Gastroesophageal sphincter (tissue), 4 donors: ENCODE results near the gene HS2ST1. TPM values are rescaled to one million over a fixed set of nuclear protein-coding genes. Genes with fewer than 3 reads are reported as not detected.

Experiments used
- ATAC-seq: fragments of 150-250 bp; one replicate; pipeline ENCODE4 v1.9.1; 2016; ENCODE audit warnings: mild to moderate bottlenecking, moderate library complexity
- H3K27ac ChIP-seq, 4 donors: fragments of 200-600 bp; sonication (generic) in 3 of 4; 1 replicate in 3 of 4; 2 replicates in 1 of 4; pipeline ENCODE4 v1.5.1; 2016 to 2019
- H3K27me3 ChIP-seq: fragments of 200-600 bp; sonication (generic); one replicate; pipeline ENCODE4 v1.5.1; 2019
- H3K36me3 ChIP-seq, 2 donors: fragments of 200-600 bp; sonication (generic); one replicate each; pipeline ENCODE4 v1.5.1; 2019; ENCODE audit warnings: control low read depth in 1 of 2
- H3K4me1 ChIP-seq, 3 donors: fragments of 200-600 bp; sonication (generic); 1 replicate in 2 of 3; 2 replicates in 1 of 3; pipeline ENCODE4 v1.5.1; 2016 to 2019; ENCODE audit warnings: control low read depth in 2 of 3
- H3K4me3 ChIP-seq, 2 donors: fragments of 200-600 bp; sonication (generic); one replicate each; pipeline ENCODE4 v1.5.1; 2019; ENCODE audit warnings: mild to moderate bottlenecking in 1 of 2, moderate library complexity in 1 of 2
- H3K9me3 ChIP-seq, 3 donors: fragments of 200-600 bp; sonication (generic); one replicate each; pipeline ENCODE4 v1.5.1; 2017 to 2019; ENCODE audit warnings: control low read depth in 2 of 3
- CTCF ChIP-seq, 4 experiments: fragments of 200-600 bp in 2 of 4; fragments of 450-650 bp in 2 of 4; sonication (generic) in 1 of 4; IDR thresholded peaks; one replicate each; pipeline ENCODE4 v1.5.1; 2017 to 2019; ENCODE audit warnings: antibody characterized with exemption in 4 of 4, mild to moderate bottlenecking in 2 of 4, moderate library complexity in 2 of 4
- EP300 ChIP-seq: sonication (generic); formaldehyde crosslinking; IDR thresholded peaks from one replicate; pipeline ENCODE4 v1.6.1; 2017; ENCODE audit warnings: antibody characterized with exemption, mild to moderate bottlenecking
- POLR2A ChIP-seq, 2 donors: fragments of 450-650 bp; IDR thresholded peaks; one replicate each; pipeline ENCODE4 v1.6.1; 2017; ENCODE audit warnings: antibody characterized with exemption in 2 of 2, mild to moderate bottlenecking in 2 of 2, moderate library complexity in 1 of 2
- POLR2AphosphoS5 ChIP-seq: sonication (generic); formaldehyde crosslinking; IDR thresholded peaks from one replicate; pipeline ENCODE4 v1.6.1; 2017; ENCODE audit warnings: antibody characterized with exemption
- WGBS, 2 donors: methylation state at CpG; one replicate each; pipeline ENCODE4 v1.1.5; 2018; ENCODE audit warnings: low coverage in 1 of 2; 5-methylcytosine and 5-hydroxymethylcytosine counted together
- total RNA-seq, 4 donors: library from RNA; depleted of rRNA; stranded (reverse); fragments of >200 nt; gene quantifications; one replicate each; pipeline ENCODE4 v1.1.0, GENCODE V29; 2016

Gene HS2ST1
- total RNA-seq, 4 donors from 2014 or later: 10.3 to 17.0 (median 11.7) TPM

DNA sequence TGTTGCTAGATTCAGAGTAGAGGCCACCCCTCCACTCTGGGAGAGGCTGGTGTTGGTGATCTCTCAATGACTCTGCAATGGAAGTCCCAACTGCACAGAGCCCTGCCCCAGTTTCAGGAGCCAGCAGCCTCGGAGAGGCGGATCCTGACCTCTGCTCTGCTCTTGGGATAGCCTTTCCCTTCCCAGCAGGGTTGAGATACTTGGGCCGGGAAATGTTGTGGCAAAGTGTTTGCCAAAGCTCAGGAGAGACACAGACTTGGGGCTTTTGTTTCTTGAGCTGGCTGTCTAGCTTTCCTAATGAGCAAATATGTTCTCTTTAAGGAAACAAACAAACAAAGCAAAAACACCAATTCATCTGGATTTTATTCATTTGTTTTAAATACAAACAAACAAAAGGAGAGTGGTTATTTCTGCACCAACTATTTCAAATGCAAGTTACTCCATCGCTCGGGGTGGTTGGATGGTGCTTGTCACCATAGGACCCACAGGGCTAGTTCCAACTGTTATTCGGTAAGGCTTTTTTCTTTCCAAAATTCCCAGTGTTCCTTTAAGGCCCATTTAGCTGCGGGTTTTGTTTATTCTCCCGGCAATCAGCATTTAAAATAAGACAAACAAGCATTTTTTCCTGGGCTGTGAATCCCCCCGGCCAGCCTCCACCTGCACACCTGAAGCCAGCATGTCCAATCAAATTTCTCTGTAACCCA is 220.3 kb downstream of the HS2ST1 start:
- Histone ChIP-seq H3K9me3 (no peaks in the 10 kb centered on the region), H3K36me3 (no peaks in the 10 kb centered on the region), H3K4me1 (peaks cover 0 to 42% (median 0%) of the 10 kb centered on the region in 3 donors), H3K27me3 (no peaks in the 10 kb centered on the region), H3K4me3 (no peak overlapping the region), H3K27ac (peak overlapping the region in 2 of 4 donors; percentile 29 to 37)
- no peak for ATAC-seq
- WGBS, 2 donors: 67% methylated on average over 7 of the region's 9 CpGs
- TF ChIP-seq CTCF (IDR thresholded peaks at IDR 0.05) (no peak), EP300 (no peak), POLR2AphosphoS5 (no peak), POLR2A (IDR thresholded peaks at IDR 0.05) (no peak)

DNA sequence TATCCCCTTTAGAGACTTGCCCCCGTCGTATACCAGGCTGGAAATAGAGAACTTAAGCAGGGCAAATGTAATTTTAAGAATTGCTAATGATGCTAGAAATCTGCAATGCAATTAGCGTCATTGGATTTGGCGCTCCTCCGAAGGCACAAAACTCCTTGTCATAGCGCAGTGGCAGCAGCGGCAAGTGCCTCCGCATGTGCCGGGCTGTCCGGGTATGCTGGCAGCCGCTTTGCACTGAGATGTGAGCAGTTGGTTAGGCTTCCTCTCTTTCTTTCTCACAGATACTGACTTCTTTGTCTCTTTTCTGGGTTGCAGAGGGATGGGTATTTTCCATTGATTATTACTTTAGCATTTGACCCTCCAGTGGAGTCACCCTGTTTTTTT is 220.9 kb downstream of the HS2ST1 start:
- H3K27ac ChIP-seq: peak overlapping the region in 1 of 4 donors; percentile 29
- no peak for ATAC-seq
- TF ChIP-seq CTCF (IDR thresholded peaks at IDR 0.05) (no peak), POLR2A (IDR thresholded peaks at IDR 0.05) (no peak), EP300 (no peak), POLR2AphosphoS5 (no peak)
- no peaks in the 10 kb centered on the region for H3K9me3 ChIP-seq
- H3K4me1 ChIP-seq: peaks cover 0 to 42% (median 0%) of the 10 kb centered on the region in 3 donors
- no peaks in the 10 kb centered on the region for H3K27me3 ChIP-seq
- WGBS, 2 donors: 80 to 93% methylated on average over 5 to 11 of the region's 11 CpGs
- H3K4me3 ChIP-seq: no peak overlapping the region
- no peaks in the 10 kb centered on the region for H3K36me3 ChIP-seq

- WGBS, 2 donors: 52 to 79% methylated on average over 5 to 8 of the region's 8 CpGs
- Histone ChIP-seq H3K4me1 (peaks cover 0 to 34% (median 0%) of the 10 kb centered on the region in 3 donors), H3K27ac (no peak overlapping the region), H3K36me3 (no peaks in the 10 kb centered on the region), H3K4me3 (no peak overlapping the region), H3K27me3 (no peaks in the 10 kb centered on the region), H3K9me3 (no peaks in the 10 kb centered on the region)
- no peak for ATAC-seq
- TF ChIP-seq POLR2AphosphoS5 (no peak), CTCF (IDR thresholded peaks at IDR 0.05) (no peak), EP300 (no peak), POLR2A (IDR thresholded peaks at IDR 0.05) (no peak)
Measured at GRCh38 chr1:87136607-87137341, 222.3 kb downstream of the HS2ST1 start.

GRCh38 chr1:87137342-87137739 is 222.9 kb downstream of the HS2ST1 start:
- Histone ChIP-seq H3K4me1 (peaks cover 0 to 29% (median 0%) of the 10 kb centered on the region in 3 donors), H3K4me3 (no peak overlapping the region), H3K27ac (no peak overlapping the region), H3K36me3 (no peaks in the 10 kb centered on the region), H3K9me3 (no peaks in the 10 kb centered on the region), H3K27me3 (no peaks in the 10 kb centered on the region)
- ATAC-seq: no peak
- 93% methylated on average over 2 of the region's 2 CpGs; no CpG with 5 or more reads in 1 of the 2 donors for WGBS, 2 donors
- TF ChIP-seq CTCF (IDR thresholded peaks at IDR 0.05) (no peak), POLR2AphosphoS5 (no peak), POLR2A (IDR thresholded peaks at IDR 0.05) (no peak), EP300 (no peak)
